Loucy (cell line): Measurements from ENCODE around the gene PCDHGA4.
A peak's percentile ranks its signal among the peaks of the same experiment; 100 is the strongest.
"Not testable (repeated sequence)": the region's sequence is repeated elsewhere in the genome, so short reads cannot be mapped to it uniquely, and the experiment has no call there.

ENCODE experiments used
- H2AFZ ChIP-seq: fragments of 200-600 bp; sonication (generic); 2 replicates; pipeline ENCODE4 v1.6.0; 2016; ENCODE audit warnings: antibody characterized with exemption, mild to moderate bottlenecking, low read length, moderate library complexity
- H3F3A ChIP-seq: fragments of 200-600 bp; 2 replicates; pipeline ENCODE4 v1.6.0; 2016; ENCODE audit warnings: antibody characterized with exemption, low read depth, mild to moderate bottlenecking
- H3K27me3 ChIP-seq: fragments of 200-600 bp; sonication (generic); 2 replicates; pipeline ENCODE4 v1.6.1; 2014; ENCODE audit warnings: low read length, mild to moderate bottlenecking; ENCODE audit not compliant: insufficient read depth, poor library complexity, severe bottlenecking
- H3K36me3 ChIP-seq: fragments of 200-600 bp; sonication (generic); 2 replicates; pipeline ENCODE4 v1.6.1; 2016; ENCODE audit warnings: low read length; ENCODE audit not compliant: insufficient read depth
- H3K4me1 ChIP-seq: fragments of 200-600 bp; sonication (generic); 2 replicates; pipeline ENCODE4 v1.5.1; 2014; ENCODE audit warnings: low read length, mild to moderate bottlenecking; ENCODE audit not compliant: insufficient read depth, poor library complexity, severe bottlenecking
- H3K4me2 ChIP-seq: fragments of 200-600 bp; sonication (generic); 2 replicates; pipeline ENCODE4 v1.6.0; 2014; ENCODE audit warnings: antibody characterized with exemption, low read length, low read depth, mild to moderate bottlenecking; ENCODE audit not compliant: poor library complexity, severe bottlenecking
- H3K4me3 ChIP-seq: fragments of 200-600 bp; sonication (generic); 2 replicates; pipeline ENCODE4 v1.5.1; 2014; ENCODE audit warnings: low read length, mild to moderate bottlenecking, mixed read lengths; ENCODE audit not compliant: poor library complexity, severe bottlenecking
- H3K79me2 ChIP-seq: fragments of 200-600 bp; sonication (generic); 2 replicates; pipeline ENCODE4 v1.6.1; 2014; ENCODE audit warnings: low read length; ENCODE audit not compliant: insufficient read depth
- H3K9ac ChIP-seq: fragments of 200-600 bp; sonication (generic); 2 replicates; pipeline ENCODE4 v1.6.0; 2014; ENCODE audit warnings: mild to moderate bottlenecking, low read depth, low read length, moderate library complexity; ENCODE audit not compliant: poor library complexity, severe bottlenecking
- H3K9me2 ChIP-seq: fragments of 200-600 bp; sonication (generic); replicated peaks from 2 replicates; pipeline ENCODE4 v1.6.1; 2016; ENCODE audit warnings: low read depth, low read length, mixed read lengths
- H3K9me3 ChIP-seq: fragments of 200-600 bp; sonication (generic); 2 replicates; pipeline ENCODE4 v1.6.1; 2014; ENCODE audit warnings: mild to moderate bottlenecking, antibody characterized with exemption, low read length, low read depth; ENCODE audit not compliant: insufficient read depth
- H4K20me1 ChIP-seq: fragments of 200-600 bp; sonication (generic); 2 replicates; pipeline ENCODE4 v1.6.0; 2014; ENCODE audit warnings: antibody characterized with exemption, low read length, mild to moderate bottlenecking; ENCODE audit not compliant: insufficient read depth, poor library complexity, severe bottlenecking
- EZH2phosphoT487 ChIP-seq: fragments of 200-600 bp; IDR thresholded peaks from 2 replicates; pipeline ENCODE4 v1.6.1; 2018; ENCODE audit warnings: antibody characterized with exemption, mild to moderate bottlenecking, moderate library complexity, borderline replicate concordance
- TF ChIP-seq, protein P1 (sequence below): fragments of 200-600 bp; sonication (generic); conservative IDR thresholded peaks from 2 replicates; pipeline ENCODE4 v1.5.1; 2014; ENCODE audit warnings: mild to moderate bottlenecking, antibody characterized with exemption, low read length

PCDHGA4 gene

DNA sequence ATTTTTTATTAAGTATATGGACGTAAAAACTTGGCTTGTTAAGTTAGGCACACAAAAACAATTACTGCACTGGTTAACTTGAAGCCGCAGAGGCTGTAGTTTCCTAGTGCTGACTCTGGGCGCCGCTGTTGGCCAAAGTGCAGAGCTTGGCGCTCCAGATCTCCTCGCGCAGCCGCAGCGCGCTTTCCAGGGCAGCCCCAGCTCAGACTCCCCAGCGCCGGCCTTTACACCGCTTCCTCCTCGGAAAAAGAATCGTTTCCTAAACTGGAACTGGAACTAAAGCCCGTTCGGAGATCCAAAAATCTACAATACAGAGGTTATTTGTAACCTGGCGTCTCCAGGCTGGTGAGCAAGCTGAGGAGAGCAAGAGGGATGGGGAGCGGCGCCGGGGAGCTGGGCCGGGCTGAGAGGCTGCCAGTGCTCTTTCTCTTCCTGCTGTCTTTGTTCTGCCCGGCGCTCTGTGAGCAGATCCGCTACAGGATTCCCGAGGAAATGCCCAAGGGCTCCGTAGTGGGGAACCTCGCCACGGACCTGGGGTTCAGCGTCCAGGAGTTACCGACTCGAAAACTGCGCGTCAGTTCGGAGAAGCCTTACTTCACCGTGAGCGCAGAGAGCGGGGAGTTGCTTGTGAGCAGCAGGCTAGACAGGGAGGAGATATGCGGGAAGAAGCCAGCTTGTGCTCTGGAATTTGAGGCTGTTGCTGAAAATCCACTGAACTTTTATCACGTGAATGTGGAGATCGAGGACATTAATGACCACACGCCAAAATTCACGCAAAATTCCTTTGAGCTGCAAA, 43.1 kb downstream of the PCDHGA4 start, which contains the start of gene PCDHGB5:
PCDHGB5 (plus strand) TSS at position 192 of the 796 bp plus-strand sequence; CDS start at position 373, 181 bp downstream.
- H3K27me3 ChIP-seq, H3K9me2 ChIP-seq, H3F3A ChIP-seq, H3K4me3 ChIP-seq, H3K79me2 ChIP-seq, H2AFZ ChIP-seq, H4K20me1 ChIP-seq, H3K4me1 ChIP-seq, H3K4me2 ChIP-seq, H3K9ac ChIP-seq, H3K36me3 ChIP-seq, H3K9me3 ChIP-seq: not testable (repeated sequence)
- TF ChIP-seq, protein P1, sequence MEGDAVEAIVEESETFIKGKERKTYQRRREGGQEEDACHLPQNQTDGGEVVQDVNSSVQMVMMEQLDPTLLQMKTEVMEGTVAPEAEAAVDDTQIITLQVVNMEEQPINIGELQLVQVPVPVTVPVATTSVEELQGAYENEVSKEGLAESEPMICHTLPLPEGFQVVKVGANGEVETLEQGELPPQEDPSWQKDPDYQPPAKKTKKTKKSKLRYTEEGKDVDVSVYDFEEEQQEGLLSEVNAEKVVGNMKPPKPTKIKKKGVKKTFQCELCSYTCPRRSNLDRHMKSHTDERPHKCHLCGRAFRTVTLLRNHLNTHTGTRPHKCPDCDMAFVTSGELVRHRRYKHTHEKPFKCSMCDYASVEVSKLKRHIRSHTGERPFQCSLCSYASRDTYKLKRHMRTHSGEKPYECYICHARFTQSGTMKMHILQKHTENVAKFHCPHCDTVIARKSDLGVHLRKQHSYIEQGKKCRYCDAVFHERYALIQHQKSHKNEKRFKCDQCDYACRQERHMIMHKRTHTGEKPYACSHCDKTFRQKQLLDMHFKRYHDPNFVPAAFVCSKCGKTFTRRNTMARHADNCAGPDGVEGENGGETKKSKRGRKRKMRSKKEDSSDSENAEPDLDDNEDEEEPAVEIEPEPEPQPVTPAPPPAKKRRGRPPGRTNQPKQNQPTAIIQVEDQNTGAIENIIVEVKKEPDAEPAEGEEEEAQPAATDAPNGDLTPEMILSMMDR: 0 out of 2 replicates have a peak, but pooled peaks have one; percentile 8

- TF ChIP-seq, protein P1: no peak
- TF ChIP-seq EZH2phosphoT487: no peak
- Histone ChIP-seq H3K9me2 (no peaks in the 10 kb centered on the region), H3F3A (no peaks in the 10 kb centered on the region), H4K20me1 (no peaks in the 10 kb centered on the region), H3K4me2 (no peak overlapping the region), H2AFZ (no peak overlapping the region), H3K4me3 (no peak overlapping the region), H3K36me3 (no peaks in the 10 kb centered on the region), H3K9ac (no peak overlapping the region), H3K4me1 (no peaks in the 10 kb centered on the region), H3K79me2 (no peaks in the 10 kb centered on the region), H3K9me3 (no peaks in the 10 kb centered on the region), H3K27me3 (no peaks in the 10 kb centered on the region)
These were observed 43.8 kb downstream of the PCDHGA4 start for GRCh38 chr5:141398608-141399007.

DNA sequence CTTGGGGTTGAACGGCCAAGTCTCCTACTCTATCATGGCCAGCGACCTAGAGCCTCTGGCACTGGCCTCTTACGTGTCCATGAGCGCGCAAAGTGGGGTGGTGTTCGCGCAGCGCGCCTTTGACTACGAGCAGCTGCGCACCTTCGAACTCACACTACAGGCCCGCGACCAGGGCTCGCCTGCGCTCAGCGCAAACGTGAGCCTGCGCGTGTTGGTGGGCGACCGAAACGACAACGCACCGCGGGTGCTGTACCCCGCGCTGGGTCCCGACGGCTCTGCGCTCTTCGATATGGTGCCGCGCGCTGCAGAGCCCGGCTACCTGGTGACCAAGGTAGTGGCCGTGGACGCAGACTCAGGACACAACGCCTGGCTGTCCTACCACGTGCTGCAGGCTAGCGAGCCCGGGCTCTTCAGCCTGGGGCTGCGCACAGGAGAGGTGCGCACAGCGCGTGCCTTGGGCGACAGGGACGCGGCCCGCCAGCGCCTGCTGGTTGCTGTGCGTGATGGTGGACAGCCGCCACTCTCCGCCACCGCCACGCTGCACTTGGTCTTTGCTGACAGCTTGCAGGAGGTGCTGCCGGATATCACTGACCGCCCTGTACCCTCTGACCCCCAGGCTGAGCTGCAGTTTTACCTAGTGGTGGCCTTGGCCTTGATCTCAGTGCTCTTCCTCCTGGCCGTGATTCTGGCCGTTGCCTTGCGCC, 44.9 kb downstream of the PCDHGA4 start:
- no peaks in the 10 kb centered on the region for H3K27me3 ChIP-seq
- no peaks in the 10 kb centered on the region for H3K79me2 ChIP-seq
- no peak overlapping the region for H3K4me3 ChIP-seq
- no peaks in the 10 kb centered on the region for H3K9me2 ChIP-seq
- H2AFZ ChIP-seq: no peak overlapping the region
- no peaks in the 10 kb centered on the region for H3K4me1 ChIP-seq
- TF ChIP-seq EZH2phosphoT487: no peak
- TF ChIP-seq, protein P1: no peak
- H3K9me3 ChIP-seq: no peaks in the 10 kb centered on the region
- H4K20me1 ChIP-seq: no peaks in the 10 kb centered on the region
- no peaks in the 10 kb centered on the region for H3K36me3 ChIP-seq
- no peaks in the 10 kb centered on the region for H3F3A ChIP-seq
- no peak overlapping the region for H3K9ac ChIP-seq
- no peak overlapping the region for H3K4me2 ChIP-seq
